GM18868 (cell line): ENCODE results near the gene NCBP1.
A peak's percentile ranks its signal among the peaks of the same experiment; 100 is the strongest.
"Not testable (repeated sequence)": the region's sequence is repeated elsewhere in the genome, so short reads cannot be mapped to it uniquely, and the experiment has no call there.

Experiments used
- ATAC-seq: cut with Tn5 transposase; IDR thresholded peaks from one replicate; pipeline ENCODE4 v1.9.1; 2021; ENCODE audit warnings: mild to moderate bottlenecking, moderate library complexity; ENCODE audit not compliant: unreplicated experiment

Gene NCBP1

DNA sequence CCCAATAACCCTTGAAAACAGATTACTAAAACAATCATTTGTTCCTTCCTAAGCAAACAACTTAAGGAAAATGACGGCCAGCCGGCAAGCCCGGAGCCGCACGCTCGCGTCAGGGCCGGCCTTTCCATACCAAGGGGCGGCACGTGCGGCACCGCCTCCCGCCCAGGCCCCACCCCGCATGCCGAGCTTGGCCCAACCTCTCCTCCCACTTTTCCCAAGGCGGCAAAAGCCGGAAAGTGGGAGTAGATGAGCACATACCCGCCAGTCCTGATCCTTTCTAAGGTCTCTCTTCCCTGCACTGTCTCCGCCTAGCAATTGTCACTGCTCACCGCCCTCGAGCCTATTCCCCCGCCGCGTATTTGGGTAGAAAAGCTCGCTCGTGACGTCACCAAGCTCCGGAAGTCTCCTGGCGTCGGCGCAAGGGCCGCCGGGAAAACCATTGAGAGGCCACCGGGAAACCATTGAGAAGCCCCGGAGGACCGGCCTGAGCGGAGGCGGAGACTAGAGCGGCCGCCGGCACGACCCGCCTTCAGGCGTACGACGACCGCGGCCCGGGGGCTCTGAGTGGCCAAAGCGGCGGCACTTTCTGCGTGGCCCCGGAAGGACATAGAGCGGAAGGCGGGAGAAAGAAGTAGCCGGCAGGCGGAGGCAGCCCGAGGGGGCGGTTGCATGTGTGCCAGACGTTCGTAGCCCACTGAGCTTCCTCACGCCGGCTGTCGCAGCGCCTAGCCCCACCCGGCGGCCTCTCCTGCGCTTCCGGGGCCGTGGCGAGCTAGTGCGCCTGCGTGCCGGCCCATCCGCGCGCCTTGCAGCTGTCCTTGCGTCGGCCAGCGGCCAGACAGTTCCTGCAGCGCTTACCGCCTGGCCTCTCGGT lies at the start of gene NCBP1, which contains the start of gene TSTD2:
Gene NCBP1, plus strand, starts transcription at position 837 of the 874 bp plus-strand sequence. CDS start 61 bp downstream, outside the sequence.
Gene TSTD2, minus strand, starts transcription at position 384 of the 874 bp plus-strand sequence. CDS start 5,806 bp downstream, outside the sequence.
- peak; percentile 87 for ATAC-seq

- ATAC-seq, result not testable (repeated sequence)
Measured at GRCh38 chr9:97584778-97585177, 48.8 kb upstream of the NCBP1 start.

DNA sequence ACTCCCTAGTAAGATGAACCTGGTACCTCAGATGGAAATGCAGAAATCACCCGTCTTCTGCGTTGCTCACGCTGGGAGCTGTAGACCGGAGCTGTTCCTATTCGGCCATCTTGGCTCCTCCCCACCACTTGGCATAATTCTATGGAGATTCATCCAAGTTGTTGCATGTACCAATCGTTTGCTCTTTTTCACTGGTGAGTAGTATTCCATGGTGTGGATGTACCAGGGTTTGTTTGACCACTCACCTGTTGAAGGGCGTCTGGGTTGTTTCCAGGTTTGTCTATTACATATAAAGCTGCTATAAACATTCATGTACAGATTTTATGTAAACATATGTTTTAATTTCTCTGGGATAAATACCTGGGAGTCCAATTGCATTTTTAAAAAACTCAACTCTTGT lies 46.7 kb upstream of the NCBP1 start:
- not testable (repeated sequence) for ATAC-seq

GRCh38 chr9:97591535-97591934 lies 42.1 kb upstream of the NCBP1 start:
- ATAC-seq, result no peak

DNA sequence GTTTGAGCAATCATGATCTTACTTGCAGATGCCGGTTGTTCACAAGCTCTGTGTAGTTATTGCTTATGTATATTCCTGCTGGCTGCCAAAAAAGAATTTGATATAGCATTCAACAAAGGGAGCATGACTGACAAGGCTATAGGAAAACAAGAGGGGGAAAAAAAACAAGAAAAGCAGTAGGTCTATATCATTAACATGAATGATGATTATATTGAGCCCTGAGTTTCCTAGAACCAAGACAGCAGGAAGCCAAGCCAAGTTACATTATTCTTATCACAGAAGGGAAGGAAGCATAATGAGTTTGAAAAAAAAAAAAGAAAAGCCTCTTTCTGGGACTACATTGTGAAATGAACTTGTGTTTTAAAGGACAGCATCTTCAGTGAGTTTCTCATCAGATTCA lies 41.5 kb upstream of the NCBP1 start:
- ATAC-seq, result no peak

DNA sequence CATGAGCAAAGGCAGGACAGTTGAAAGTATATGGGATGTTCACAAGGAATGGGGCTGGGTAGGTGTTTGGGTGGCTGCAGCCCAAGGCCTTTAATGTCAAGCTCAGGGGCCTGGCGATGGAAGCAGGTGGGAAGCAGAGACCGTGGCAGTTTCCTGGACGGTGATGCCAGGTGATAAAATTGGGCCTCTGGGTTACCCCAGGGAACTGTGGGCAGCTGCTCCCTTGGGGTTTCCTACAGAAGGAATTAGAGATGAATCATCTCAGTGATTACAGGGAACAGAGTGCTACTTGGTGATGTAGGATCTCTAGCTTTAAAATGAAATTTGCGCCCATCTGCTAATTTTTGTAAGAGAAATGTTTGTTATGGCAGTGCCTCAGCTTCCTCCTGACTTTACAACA lies 39.7 kb upstream of the NCBP1 start:
- ATAC-seq, result no peak

DNA sequence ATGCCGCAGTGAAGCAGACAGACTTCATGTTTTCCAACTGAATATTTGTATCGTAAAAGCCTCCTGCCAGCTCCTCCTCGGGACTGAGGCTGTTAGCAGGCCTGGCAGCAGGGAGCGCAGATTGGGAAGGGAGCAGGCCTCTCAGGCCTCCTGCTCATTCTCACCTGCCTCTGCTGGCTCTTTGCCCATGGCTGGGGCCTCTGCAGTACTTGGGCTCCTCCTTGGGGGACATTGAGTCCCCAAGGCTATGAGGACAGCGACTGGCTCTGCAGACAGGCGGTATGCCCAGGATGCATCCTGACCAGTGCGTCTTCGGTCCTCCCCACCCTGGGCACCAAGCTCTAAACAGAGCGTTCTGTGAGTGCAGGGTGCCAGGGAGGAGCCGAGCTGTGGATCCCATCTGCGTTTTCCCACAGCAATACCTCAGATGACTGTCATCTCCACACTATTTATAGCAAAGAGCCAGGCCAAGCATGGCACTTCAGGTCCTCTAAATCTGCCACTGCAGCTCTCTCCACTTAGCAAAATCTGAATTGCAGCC lies 39.2 kb upstream of the NCBP1 start:
- no peak for ATAC-seq

DNA sequence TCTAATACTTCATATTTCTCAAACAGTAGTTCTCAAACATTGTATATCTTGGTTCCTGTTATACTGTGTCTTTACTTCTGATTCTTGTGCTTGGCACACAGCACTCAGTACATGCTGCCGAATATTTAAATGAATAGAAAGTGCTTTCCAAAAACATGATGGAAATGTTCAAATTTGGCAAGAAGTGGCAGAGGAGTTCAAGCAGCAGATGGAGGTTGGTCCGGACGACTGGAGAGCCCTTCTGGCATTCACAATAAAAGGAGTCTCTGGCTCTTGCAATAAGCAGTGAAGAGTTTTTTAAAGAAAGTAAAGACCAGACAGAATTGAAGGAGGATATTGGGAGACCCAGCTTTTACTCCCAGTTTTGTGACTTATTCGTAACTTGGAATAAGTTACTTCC lies 36.7 kb upstream of the NCBP1 start:
- no peak for ATAC-seq

DNA sequence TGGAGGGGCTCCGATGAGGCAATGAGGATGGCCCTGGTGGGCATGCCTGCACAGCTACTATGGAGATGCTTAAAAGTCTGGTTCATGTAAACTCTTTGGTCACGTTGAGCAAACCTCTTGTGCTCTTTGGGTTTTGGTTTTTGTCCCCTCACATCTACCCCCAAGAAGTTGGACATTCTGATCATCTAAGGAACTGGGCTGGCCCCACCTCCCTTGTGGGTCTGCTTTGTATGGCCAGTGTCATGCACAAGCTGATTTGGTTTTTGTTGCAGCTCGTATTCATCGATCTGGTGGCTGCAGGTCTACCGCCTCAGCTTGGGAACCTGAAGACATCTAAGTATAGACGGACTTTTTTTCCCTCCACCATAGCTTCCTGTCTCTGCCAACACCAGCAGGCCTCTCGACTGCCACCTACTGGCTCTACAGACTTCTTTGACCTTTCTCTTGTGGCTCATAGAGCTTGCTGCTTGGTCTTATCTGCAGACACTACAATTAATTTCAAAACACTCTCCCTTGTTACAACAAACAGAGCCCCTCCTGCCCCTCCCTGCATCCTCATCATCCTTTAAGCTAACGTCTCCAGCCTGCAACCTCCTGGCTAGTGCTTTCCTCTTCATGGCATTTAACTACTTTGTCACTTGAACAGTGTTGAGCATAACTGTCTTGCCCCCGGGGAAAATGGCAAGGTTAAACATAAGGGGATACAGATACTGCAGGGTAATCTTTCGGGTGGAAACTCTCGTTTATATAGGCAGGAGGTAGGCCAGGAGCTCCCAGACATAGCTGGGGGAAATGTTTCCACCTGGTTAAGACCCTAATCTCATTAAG lies 34.9 kb upstream of the NCBP1 start:
- peak; percentile 84 for ATAC-seq

GRCh38 chr9:97599314-97599846 lies 34.2 kb upstream of the NCBP1 start:
- ATAC-seq, result no peak

DNA sequence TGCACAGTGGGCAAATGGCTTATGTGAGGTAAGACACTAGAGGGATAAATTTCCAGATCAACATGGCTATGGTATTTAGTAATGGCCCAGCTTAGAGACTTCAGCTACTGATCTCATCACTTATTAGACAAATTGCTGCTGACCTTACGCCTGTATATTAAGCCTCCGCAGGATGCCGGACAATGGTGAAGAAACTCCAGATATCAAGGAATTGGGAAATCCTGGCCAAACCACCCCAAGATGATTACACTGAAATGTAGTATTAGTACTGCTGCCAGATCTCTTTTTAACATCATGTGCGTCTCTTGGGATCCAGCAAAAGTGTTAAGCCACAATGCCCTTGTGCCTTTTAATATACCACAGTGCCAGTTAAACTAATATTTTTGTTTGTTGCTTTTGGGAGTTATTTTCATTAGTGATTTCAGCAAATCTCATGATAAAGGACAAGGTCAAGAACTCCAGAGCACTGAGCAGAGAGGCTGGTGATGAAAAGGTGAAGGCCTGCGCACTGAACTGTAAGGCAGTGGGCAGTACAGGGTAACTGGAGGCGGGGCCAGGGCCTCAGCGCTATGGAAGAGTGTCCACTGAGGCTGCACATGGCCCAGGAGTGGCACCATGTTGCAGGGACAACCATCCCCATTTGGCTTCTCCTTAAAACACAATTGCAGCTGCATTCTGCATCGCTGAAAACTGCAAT lies 32.9 kb upstream of the NCBP1 start:
- no peak for ATAC-seq

GRCh38 chr9:97601228-97601898 lies 32.3 kb upstream of the NCBP1 start:
- ATAC-seq, result no peak

- no peak for ATAC-seq
Measured at GRCh38 chr9:97602430-97602829, 31.2 kb upstream of the NCBP1 start.

DNA sequence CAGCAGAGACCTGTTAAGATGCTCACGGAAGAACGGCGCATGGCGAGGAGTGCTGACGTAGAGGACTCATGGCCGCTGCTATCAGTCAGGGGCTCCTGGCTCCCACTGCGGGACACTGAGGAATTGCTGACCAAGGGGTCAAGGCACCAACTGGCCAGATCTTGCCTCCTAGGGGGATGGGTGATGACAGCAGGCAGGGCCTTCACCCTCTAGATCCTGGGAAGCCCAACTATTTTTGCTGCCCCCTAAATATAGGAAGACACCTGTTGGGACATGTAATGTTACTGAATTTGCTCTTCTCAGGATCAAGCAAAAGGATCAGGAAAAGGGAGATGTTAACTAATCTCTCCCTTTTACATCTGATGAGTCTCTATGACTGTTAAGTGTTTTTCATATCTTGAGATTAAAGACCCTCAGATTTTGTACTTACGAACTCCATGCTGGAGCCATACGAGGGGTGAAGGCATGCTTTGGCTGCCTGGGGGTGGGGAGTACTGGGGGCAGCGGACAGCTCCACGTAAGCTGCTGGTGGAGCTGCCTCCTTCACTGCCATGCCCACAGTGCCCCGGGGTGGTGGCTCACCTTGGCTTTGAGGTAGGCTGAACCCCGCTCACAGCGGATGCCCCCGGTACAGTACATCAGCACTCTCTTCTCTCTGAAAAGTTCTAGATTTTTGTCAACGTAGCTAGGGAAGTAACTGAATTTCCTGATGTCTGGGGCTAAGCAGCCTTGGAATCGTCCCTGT lies 28.5 kb upstream of the NCBP1 start:
- ATAC-seq, result no peak

DNA sequence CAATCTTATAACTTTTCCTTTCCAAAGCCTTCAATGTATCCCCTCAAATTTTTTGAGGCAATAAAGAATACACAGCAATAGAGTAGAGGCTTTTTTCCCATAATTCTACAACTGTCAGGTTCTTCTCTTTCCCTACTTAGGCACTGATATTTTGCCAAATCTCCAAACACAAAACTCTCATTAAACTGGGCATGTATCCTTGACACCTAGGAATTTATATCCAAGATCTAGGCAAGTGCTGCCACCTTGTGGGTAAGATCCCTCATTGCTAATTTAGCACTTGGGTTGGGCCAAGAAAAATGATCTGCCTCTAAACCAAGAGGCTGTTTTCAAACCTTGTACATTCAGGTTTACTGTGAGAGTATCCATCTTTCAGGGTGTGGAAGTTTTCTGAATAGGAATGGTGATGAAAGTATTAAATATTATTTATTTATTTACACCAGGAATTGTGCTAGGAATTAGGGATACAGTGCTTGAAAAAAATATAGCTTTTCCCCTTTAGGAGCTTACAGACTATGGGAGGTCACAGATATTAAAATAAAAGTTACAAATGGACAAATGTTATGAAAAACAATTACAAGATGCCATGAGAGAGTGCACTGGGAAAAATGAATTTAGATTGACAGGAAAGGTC lies 18.1 kb upstream of the NCBP1 start:
- ATAC-seq, result no peak

- ATAC-seq, result peak; percentile 63
Measured at GRCh38 chr9:97617939-97618416, 15.6 kb upstream of the NCBP1 start.

GRCh38 chr9:97620063-97620462 lies 13.6 kb upstream of the NCBP1 start:
- not testable (repeated sequence) for ATAC-seq

DNA sequence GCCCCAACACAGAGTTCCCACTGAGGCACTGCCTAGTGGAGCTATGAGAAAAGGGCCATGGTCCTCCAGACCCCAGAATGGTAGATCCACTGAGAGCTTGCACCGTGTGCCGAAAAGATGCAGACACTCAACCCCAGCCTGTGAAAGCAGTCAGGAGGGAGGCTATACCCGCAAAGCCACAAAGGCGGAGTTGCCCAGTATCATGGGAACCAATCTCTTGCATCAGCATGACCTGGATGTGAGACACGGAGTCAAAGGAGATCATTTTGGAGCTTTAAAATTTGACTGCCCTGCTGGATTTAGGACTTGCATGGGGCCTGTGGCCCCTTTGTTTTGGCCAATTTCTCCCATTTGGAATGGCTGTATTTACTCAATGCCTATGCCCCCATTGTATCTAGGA lies 11.1 kb upstream of the NCBP1 start:
- not testable (repeated sequence) for ATAC-seq

DNA sequence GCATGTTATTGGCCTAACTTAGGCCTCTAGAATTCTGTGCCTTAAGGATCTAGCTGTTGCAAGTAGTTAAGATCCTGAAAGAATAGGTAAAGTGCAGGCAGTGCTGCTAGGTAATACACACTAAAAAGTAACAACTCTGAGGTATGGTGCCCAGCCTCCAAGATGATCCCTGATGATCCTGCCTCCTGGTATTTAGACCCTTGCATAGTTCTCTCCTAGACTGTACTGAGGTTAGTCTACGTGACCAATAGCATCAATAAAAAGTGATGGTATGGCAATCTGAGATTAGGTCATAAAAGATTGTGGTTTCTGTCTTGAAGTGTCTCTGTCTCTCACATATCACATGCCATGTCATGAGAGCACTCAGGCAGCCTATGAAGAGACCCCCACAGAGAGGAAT lies 9.7 kb upstream of the NCBP1 start:
- ATAC-seq, result no peak
